Lower leg skin (tissue), 3 donors: ENCODE results near the gene MATCAP1.

Experiments
- CTCF ChIP-seq, 3 donors: fragments of 450-650 bp; IDR thresholded peaks; one replicate each; pipeline ENCODE4 v1.5.1; 2016; ENCODE audit warnings: antibody characterized with exemption in 3 of 3, mild to moderate bottlenecking in 3 of 3, moderate library complexity in 2 of 3
- POLR2A ChIP-seq, 2 donors: fragments of 450-650 bp; IDR thresholded peaks; one replicate each; pipeline ENCODE4 v1.6.1; 2016 to 2017; ENCODE audit warnings: antibody characterized with exemption in 2 of 2, mild to moderate bottlenecking in 1 of 2, moderate library complexity in 1 of 2

- no peak for TF ChIP-seq POLR2A (IDR thresholded peaks at IDR 0.05)
- TF ChIP-seq CTCF (IDR thresholded peaks at IDR 0.05) = no peak
These were observed 35.0 kb downstream of the MATCAP1 start for GRCh38 chr16:67148656-67149275.
